ENCODE measurements around the gene PDE6H.

Gene PDE6H

GRCh38 chr12:14995583-14996425, 23.0 kb downstream of the PDE6H start:
- DNase-seq (ENCODE audit: low read depth) = peak; percentile 77
- no peak overlapping the region for H3K4me3 ChIP-seq (ENCODE audit: low read depth, low read length)
- TF ChIP-seq CTCF (IDR thresholded peaks at IDR 0.05; ENCODE audit: insufficient read depth, low read depth, low read length, missing control alignments) = peak; percentile 37

GRCh38 chr12:14997998-14998397, 25.2 kb downstream of the PDE6H start:
- no peak overlapping the region for H3K4me3 ChIP-seq (ENCODE audit: low read depth, low read length)
- no peak for DNase-seq (ENCODE audit: low read depth)
- no peak for TF ChIP-seq CTCF (IDR thresholded peaks at IDR 0.05; ENCODE audit: insufficient read depth, low read depth, low read length, missing control alignments)

- no peak overlapping the region for H3K4me3 ChIP-seq (ENCODE audit: low read depth, low read length)
- no peak for TF ChIP-seq CTCF (IDR thresholded peaks at IDR 0.05; ENCODE audit: insufficient read depth, low read depth, low read length, missing control alignments)
- no peak for DNase-seq (ENCODE audit: low read depth)
These were observed 26.3 kb downstream of the PDE6H start for GRCh38 chr12:14999021-14999694.

GRCh38 chr12:14999695-15000365, 27.0 kb downstream of the PDE6H start:
- no peak for DNase-seq (ENCODE audit: low read depth)
- TF ChIP-seq CTCF (IDR thresholded peaks at IDR 0.05; ENCODE audit: insufficient read depth, low read depth, low read length, missing control alignments) = no peak
- no peak overlapping the region for H3K4me3 ChIP-seq (ENCODE audit: low read depth, low read length)

- H3K4me3 ChIP-seq (ENCODE audit: low read depth, low read length) = no peak overlapping the region
- no peak for TF ChIP-seq CTCF (IDR thresholded peaks at IDR 0.05; ENCODE audit: insufficient read depth, low read depth, low read length, missing control alignments)
- DNase-seq (ENCODE audit: low read depth) = no peak
These were observed 27.7 kb downstream of the PDE6H start for GRCh38 chr12:15000575-15000974.

- no peak for DNase-seq (ENCODE audit: low read depth)
- no peak overlapping the region for H3K4me3 ChIP-seq (ENCODE audit: low read depth, low read length)
- TF ChIP-seq CTCF (IDR thresholded peaks at IDR 0.05; ENCODE audit: insufficient read depth, low read depth, low read length, missing control alignments) = no peak
These were observed 29.0 kb downstream of the PDE6H start for GRCh38 chr12:15001733-15002382.
